ENCODE results near the gene L3MBTL4.

The L3MBTL4 gene

GRCh38 chr18:5969989-5970403 is 444.7 kb downstream of the L3MBTL4 start:
- no peak overlapping the region for H3K4me3 ChIP-seq (ENCODE audit: low read depth, low read length)
- no peak for DNase-seq (ENCODE audit: low read depth)

GRCh38 chr18:5969355-5969988 is 445.2 kb downstream of the L3MBTL4 start:
- TF ChIP-seq CTCF (IDR thresholded peaks at IDR 0.05; ENCODE audit: low read depth, low read length, missing control alignments), result no peak
- DNase-seq (ENCODE audit: low read depth), result no peak
- H3K4me3 ChIP-seq (ENCODE audit: low read depth, low read length), result no peak overlapping the region

More at GRCh38 chr18:5969989-5970403, 444.7 kb downstream of the L3MBTL4 start:
- no peak for TF ChIP-seq CTCF (IDR thresholded peaks at IDR 0.05; ENCODE audit: low read depth, low read length, missing control alignments)

GRCh38 chr18:5967666-5968065 is 447.0 kb downstream of the L3MBTL4 start:
- no peak overlapping the region for H3K4me3 ChIP-seq (ENCODE audit: low read depth, low read length)
- DNase-seq (ENCODE audit: low read depth), result no peak
- TF ChIP-seq CTCF (IDR thresholded peaks at IDR 0.05; ENCODE audit: low read depth, low read length, missing control alignments), result no peak

GRCh38 chr18:5967007-5967406 is 447.7 kb downstream of the L3MBTL4 start:
- H3K4me3 ChIP-seq (ENCODE audit: low read depth, low read length), result no peak overlapping the region
- no peak for TF ChIP-seq CTCF (IDR thresholded peaks at IDR 0.05; ENCODE audit: low read depth, low read length, missing control alignments)
- no peak for DNase-seq (ENCODE audit: low read depth)

DNA sequence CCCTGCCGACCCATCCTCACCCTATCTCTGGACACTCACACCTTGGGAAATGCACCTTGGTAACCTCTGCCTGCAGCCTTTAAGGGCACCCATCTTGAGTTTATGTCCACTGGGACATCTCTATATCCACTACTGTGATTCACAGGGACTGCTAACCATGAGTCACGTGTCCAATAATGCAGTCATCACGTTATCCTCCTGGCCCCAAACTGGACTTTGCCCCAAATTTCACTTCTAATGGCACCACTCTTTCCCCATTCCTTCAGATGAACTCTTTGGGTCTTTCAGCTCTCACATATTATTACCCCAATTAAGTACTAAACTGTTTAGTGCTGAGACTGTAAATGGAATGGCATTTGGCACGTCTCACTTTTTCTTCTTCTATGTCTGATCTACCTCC is 448.2 kb downstream of the L3MBTL4 start:
- DNase-seq (ENCODE audit: low read depth), result no peak
- no peak for TF ChIP-seq CTCF (IDR thresholded peaks at IDR 0.05; ENCODE audit: low read depth, low read length, missing control alignments)
- no peak overlapping the region for H3K4me3 ChIP-seq (ENCODE audit: low read depth, low read length)

DNA sequence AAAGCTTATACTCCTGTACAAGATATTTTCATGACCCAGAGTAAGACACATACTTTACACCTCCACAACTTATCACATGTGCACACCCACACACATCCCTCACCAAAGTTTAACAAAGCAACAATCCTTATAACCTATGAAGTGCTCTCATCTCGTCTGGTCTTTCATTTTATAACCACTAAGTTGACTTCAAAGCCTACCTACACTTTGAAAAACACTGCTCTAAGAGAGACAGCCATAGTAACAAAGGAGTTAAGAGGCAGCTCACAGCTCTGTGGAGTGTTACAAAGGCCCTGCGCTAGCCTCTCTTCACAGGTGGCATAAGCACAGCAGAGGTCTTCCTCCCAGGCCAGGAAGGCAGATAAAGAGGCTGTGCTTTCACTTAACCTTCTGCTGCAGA is 449.7 kb downstream of the L3MBTL4 start:
- no peak overlapping the region for H3K4me3 ChIP-seq (ENCODE audit: low read depth, low read length)
- TF ChIP-seq CTCF (IDR thresholded peaks at IDR 0.05; ENCODE audit: low read depth, low read length, missing control alignments), result no peak
- no peak for DNase-seq (ENCODE audit: low read depth)

DNA sequence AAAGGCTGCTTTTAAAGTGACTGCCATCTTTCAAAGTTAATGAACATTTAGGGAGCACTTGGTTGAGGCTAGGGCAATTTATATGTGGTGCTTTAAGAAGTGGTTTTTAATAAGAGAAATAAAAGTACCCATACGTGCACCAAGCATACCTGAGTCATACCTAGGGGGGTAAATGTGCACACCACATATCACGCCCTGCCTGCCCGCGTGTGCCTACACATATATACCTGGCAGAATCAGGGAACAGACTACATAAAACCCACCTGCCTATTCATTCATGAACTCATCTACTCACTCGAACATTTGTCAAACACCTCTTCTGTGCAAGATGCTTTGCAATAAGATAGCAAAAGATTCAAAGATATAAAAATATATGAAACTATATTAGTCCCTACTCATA is 450.1 kb downstream of the L3MBTL4 start:
- H3K4me3 ChIP-seq (ENCODE audit: low read depth, low read length), result no peak overlapping the region
- no peak for DNase-seq (ENCODE audit: low read depth)
- TF ChIP-seq CTCF (IDR thresholded peaks at IDR 0.05; ENCODE audit: low read depth, low read length, missing control alignments), result no peak

Measured in GM12864 (cell line).